Skeletal muscle satellite cell (primary cell): ENCODE data around the gene GOLPH3L.

ENCODE experiments used
- H3K27me3 ChIP-seq: 2 replicates; pipeline ENCODE4 v1.7.0; 2013; ENCODE audit warnings: low read length; ENCODE audit not compliant: control insufficient read depth, insufficient read depth
- H3K36me3 ChIP-seq: 2 replicates; pipeline ENCODE4 v1.7.0; 2013; ENCODE audit warnings: mild to moderate bottlenecking, control low read depth, low read length; ENCODE audit not compliant: insufficient read depth
- H3K4me1 ChIP-seq: 2 replicates; pipeline ENCODE4 v1.7.0; 2013; ENCODE audit warnings: low read length; ENCODE audit not compliant: control insufficient read depth, insufficient read depth
- H3K4me2 ChIP-seq: 2 replicates; pipeline ENCODE4 v1.7.0; 2013; ENCODE audit warnings: mild to moderate bottlenecking, low read length
- H3K4me3 ChIP-seq: 2 replicates; pipeline ENCODE4 v1.7.0; 2013; ENCODE audit warnings: low read length
- H3K9ac ChIP-seq: 2 replicates; pipeline ENCODE4 v1.7.0; 2013; ENCODE audit warnings: mild to moderate bottlenecking, low read depth, low read length, moderate library complexity
- H3K9me3 ChIP-seq: replicated peaks from 2 replicates; pipeline ENCODE4 v1.7.0; 2013; ENCODE audit warnings: mild to moderate bottlenecking, control low read depth, low read length

Gene GOLPH3L

DNA sequence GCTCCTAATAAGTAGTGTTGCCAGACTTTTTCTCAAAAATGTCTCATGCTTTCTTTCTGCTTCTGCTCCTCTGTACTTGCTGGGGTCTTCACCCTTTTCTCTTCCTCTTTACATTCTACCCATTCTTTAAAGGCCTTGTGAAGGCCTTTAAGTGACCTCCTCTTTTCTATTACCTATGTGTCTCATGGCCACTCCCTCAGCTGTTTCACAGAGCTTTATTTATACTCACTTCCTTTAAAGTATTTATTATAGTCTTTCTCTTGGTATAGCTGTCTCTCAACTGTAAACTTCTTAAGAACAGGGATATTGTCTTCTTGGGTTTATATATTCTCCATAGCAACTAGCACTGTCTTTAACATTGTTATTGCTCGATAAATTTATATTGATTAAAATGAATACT, 792 bp downstream of the GOLPH3L start:
- H3K4me2 ChIP-seq: peak overlapping the region; percentile 83
- no peaks in the 10 kb centered on the region for H3K9me3 ChIP-seq
- H3K4me3 ChIP-seq: peak overlapping the region; percentile 93
- H3K27me3 ChIP-seq: peaks cover 2% of the 10 kb centered on the region
- no peaks in the 10 kb centered on the region for H3K4me1 ChIP-seq
- H3K36me3 ChIP-seq: peaks cover 13% of the 10 kb centered on the region
- peak overlapping the region; percentile 45 for H3K9ac ChIP-seq

DNA sequence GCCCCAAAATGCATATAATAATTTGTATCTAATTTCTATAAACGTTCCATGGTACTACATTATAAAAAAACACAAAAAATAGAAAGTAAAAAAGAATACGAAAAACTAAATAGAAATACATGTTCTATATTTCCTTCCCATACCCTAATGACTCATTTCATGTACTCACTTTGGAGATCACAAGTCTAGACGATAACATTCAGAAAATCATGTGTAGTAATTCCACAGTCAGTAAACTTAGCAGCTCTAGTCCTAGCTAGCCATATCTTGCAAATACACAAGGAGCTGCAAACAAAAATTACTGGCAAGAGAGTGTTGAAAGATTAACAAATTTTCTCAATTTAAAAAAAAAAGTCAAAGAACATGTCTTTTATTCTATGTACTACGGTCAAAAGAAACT, 1.4 kb downstream of the GOLPH3L start:
- H3K9ac ChIP-seq: no peak overlapping the region
- no peaks in the 10 kb centered on the region for H3K4me1 ChIP-seq
- no peak overlapping the region for H3K4me3 ChIP-seq
- peak overlapping the region; percentile 56 for H3K4me2 ChIP-seq
- H3K36me3 ChIP-seq: peaks cover 17% of the 10 kb centered on the region
- H3K9me3 ChIP-seq: no peaks in the 10 kb centered on the region
- H3K27me3 ChIP-seq: no peaks in the 10 kb centered on the region

DNA sequence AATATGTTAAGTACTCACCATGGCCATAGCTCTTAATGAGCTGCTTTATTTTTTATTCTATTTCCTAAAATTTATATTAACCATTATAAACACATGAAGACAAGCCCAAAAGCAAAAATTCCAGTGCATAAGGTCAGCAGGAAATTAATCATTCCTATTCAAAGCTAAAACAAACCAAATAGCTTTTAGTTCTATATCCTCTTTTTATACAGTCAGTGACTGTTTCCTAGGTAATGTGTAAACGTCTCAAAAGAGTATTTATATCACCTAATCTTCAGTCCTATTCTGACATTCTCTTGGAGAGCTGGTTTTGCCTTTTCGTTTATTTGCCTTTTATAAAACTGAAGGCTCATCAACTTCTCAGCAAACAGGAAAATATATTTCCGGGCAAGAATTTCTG, 4.2 kb downstream of the GOLPH3L start:
- Histone ChIP-seq H3K4me2 (no peak overlapping the region), H3K36me3 (peaks cover 26% of the 10 kb centered on the region), H3K27me3 (no peaks in the 10 kb centered on the region), H3K4me3 (no peak overlapping the region), H3K4me1 (peaks cover 9% of the 10 kb centered on the region), H3K9me3 (no peaks in the 10 kb centered on the region), H3K9ac (no peak overlapping the region)

DNA sequence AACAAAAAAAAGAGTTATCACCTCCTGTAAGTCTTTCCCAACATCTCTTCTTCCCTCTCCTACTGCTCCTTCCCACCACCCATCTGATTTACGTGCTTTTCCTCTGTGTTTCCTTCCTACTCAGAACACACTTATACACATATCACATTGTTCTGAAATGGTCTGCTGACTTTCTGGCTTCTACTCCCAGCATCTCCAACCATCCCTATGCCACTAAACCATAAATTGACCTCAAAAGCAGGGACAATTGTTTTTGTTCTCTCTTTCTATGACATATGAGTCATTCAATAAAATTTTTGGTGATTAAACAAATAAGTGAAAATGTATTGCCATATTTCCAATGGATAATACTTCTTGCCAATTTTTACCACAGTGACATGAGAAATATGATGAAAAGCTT, 8.2 kb downstream of the GOLPH3L start:
- no peak overlapping the region for H3K4me2 ChIP-seq
- H3K9me3 ChIP-seq: no peaks in the 10 kb centered on the region
- peaks cover 25% of the 10 kb centered on the region for H3K36me3 ChIP-seq
- H3K4me1 ChIP-seq: peaks cover 9% of the 10 kb centered on the region
- H3K4me3 ChIP-seq: no peak overlapping the region
- no peaks in the 10 kb centered on the region for H3K27me3 ChIP-seq
- no peak overlapping the region for H3K9ac ChIP-seq

DNA sequence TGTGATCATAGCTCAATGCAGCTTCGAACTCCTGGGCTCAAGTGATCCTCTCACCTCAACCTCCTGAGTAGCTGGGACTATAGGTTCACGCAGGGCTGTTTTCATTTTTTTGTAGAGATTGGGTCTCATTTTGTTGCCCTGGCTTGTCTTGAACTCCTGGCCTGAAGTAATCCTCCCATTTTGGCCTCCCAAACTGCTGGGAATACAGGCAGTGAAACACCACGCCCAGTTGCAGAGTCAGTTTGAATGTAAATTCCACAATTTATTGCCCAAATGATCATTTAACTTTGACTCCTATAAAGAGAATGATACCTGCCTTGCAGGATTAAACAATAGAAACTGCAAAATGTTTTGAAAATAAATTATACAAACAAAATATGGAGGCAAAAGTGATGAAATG, 10.7 kb downstream of the GOLPH3L start:
- H3K27me3 ChIP-seq: no peaks in the 10 kb centered on the region
- H3K36me3 ChIP-seq: peaks cover 19% of the 10 kb centered on the region
- H3K4me1 ChIP-seq: peaks cover 9% of the 10 kb centered on the region
- H3K9ac ChIP-seq: no peak overlapping the region
- no peak overlapping the region for H3K4me2 ChIP-seq
- no peak overlapping the region for H3K4me3 ChIP-seq
- H3K9me3 ChIP-seq: no peaks in the 10 kb centered on the region

DNA sequence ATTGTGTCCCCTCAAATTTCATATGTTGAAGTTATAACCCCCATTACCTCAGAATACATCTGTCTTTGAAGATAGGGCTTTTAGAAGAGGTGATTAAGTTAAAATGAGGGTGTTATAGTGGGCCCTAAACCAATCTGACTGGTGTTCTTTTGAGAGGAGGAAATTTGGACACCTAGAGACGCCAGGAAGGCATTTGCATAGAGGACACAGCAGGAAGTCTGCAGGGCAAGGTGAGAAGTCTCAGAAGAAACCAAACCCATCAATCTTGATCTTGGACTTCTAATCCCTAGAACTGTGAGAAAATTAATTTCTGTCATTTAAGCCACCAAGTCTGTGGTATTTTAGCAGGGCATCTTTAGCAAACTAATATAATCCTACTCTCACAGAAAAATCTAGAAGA, 13.0 kb downstream of the GOLPH3L start:
- H3K27me3 ChIP-seq: no peaks in the 10 kb centered on the region
- no peak overlapping the region for H3K4me3 ChIP-seq
- H3K9ac ChIP-seq: no peak overlapping the region
- H3K9me3 ChIP-seq: no peaks in the 10 kb centered on the region
- peaks cover 4% of the 10 kb centered on the region for H3K4me1 ChIP-seq
- H3K4me2 ChIP-seq: no peak overlapping the region
- peaks cover 12% of the 10 kb centered on the region for H3K36me3 ChIP-seq

DNA sequence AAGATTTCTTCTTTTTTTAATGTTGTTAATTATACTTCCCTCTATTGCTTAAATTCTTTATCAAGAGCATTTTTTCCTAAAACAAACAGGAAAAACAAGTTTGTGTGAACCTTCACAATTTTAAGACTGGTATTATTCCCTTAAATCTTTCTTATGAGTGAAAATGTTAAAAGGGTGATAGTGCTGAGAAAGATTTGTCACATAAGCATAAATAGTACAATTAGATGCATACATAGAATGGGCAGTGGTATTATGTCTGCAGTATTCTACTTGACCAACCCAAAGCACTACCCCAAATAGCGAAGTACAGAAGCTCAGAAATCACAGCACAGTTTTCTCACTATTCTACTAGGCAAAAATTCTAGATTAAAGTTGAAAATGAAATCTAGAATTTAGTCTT, 18.0 kb downstream of the GOLPH3L start:
- Histone ChIP-seq H3K9me3 (no peaks in the 10 kb centered on the region), H3K4me1 (no peaks in the 10 kb centered on the region), H3K4me2 (no peak overlapping the region), H3K36me3 (peaks cover 2% of the 10 kb centered on the region), H3K27me3 (no peaks in the 10 kb centered on the region), H3K9ac (no peak overlapping the region), H3K4me3 (no peak overlapping the region)

DNA sequence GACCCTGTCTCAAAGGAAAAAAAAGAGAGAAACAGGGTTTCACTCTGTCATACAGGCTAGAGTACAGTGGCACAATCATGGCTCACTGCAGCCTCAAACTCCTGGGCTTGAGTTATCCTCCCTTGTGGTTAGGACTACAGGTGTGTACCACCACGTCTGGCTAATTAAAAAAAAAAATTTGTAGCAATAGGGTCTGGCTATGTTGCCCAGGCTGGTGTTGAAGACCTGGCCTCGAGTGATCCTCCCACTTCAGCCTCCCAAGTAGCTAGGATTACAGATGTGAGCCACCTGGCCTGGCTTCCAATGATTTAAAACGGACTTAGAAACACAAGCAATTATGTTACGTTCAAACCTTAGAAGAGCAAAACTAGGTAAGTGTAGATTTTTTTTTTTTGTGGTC, 22.1 kb downstream of the GOLPH3L start:
- H3K4me1 ChIP-seq: no peaks in the 10 kb centered on the region
- no peak overlapping the region for H3K4me2 ChIP-seq
- no peak overlapping the region for H3K4me3 ChIP-seq
- peaks cover 2% of the 10 kb centered on the region for H3K36me3 ChIP-seq
- H3K9ac ChIP-seq: no peak overlapping the region
- H3K9me3 ChIP-seq: no peaks in the 10 kb centered on the region
- H3K27me3 ChIP-seq: no peaks in the 10 kb centered on the region

DNA sequence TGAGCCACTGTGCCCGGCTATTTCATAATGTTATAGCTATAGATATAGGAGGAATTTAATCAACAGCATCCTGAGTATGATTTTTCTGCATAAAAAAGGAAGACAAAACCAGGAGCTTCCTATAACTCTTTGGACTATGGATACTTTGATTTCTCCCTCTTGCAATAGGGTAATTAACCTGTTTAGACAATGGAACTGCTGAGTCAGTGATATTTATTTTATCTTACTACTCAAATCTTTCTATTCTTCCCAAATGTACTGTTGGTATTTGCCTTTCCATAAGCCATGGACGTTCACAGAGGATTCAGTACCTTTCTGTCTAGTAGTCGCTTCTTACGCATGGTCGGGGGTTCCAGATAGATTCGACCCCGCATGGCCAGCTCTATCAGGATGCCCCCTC, 33.6 kb downstream of the GOLPH3L start:
- Histone ChIP-seq H3K9ac (no peak overlapping the region), H3K4me2 (no peak overlapping the region), H3K36me3 (peaks cover 11% of the 10 kb centered on the region), H3K27me3 (no peaks in the 10 kb centered on the region), H3K9me3 (no peaks in the 10 kb centered on the region), H3K4me3 (no peak overlapping the region), H3K4me1 (peaks cover 7% of the 10 kb centered on the region)

DNA sequence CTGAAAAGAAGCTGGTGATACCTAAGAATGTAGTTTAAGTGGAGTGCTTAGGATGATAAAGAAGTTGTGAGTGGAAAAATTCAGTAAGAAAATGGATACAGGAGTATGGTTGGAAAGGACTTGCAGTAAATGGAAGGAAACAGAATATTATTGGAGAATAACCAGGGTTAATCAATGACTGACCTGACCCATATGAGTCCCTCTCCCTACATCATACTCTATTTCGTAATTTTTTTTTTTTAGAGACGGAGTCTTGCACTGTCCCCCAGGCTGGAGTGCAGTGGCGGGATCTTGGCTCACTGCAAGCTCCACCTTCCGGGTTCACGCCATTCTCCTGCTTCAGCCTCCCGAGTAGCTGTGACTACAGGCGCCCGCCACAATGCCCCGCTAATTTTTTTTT, 34.1 kb downstream of the GOLPH3L start:
- Histone ChIP-seq H3K4me3 (no peak overlapping the region), H3K4me2 (no peak overlapping the region), H3K27me3 (no peaks in the 10 kb centered on the region), H3K4me1 (peaks cover 7% of the 10 kb centered on the region), H3K9me3 (no peaks in the 10 kb centered on the region), H3K9ac (no peak overlapping the region), H3K36me3 (peaks cover 11% of the 10 kb centered on the region)

DNA sequence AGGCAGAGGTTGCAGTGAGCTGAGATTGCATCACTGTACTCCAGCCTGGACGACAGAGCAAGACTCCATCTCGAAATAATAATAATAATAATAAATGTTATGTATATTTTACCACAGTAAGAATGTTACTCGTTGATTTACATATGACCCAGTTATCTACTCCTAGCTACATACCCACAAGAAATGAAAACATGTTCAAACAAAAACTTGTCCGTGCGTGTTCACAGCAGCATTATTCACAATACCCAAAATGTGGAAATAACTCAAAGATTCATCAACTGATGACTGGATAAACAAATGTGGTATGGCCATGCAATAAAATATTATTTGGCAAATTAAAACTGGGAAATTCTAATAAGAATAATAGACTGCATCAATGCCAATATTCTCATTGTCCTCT, 35.8 kb downstream of the GOLPH3L start:
- no peaks in the 10 kb centered on the region for H3K4me1 ChIP-seq
- peaks cover 11% of the 10 kb centered on the region for H3K36me3 ChIP-seq
- H3K4me3 ChIP-seq: no peak overlapping the region
- H3K27me3 ChIP-seq: no peaks in the 10 kb centered on the region
- H3K9me3 ChIP-seq: no peaks in the 10 kb centered on the region
- H3K9ac ChIP-seq: no peak overlapping the region
- no peak overlapping the region for H3K4me2 ChIP-seq

DNA sequence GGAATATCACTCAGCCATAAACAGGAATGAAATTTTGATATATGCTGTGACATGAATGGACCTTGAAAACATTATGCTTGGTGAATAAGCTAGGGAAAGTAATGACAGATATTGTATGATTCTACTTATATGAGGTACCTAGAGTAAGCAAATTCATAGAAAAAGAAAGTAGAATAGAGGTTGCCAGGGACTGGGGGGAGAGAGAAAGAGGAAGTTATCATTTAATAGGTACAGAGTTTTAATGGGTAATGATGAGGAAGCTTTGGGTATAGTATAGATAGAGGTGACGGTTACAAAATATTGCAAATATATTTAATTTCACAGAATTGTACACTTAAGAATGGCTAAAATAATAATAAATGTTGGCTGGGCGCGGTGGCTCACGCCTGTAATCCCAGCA, 36.4 kb downstream of the GOLPH3L start:
- Histone ChIP-seq H3K9ac (no peak overlapping the region), H3K36me3 (peaks cover 11% of the 10 kb centered on the region), H3K4me2 (no peak overlapping the region), H3K27me3 (no peaks in the 10 kb centered on the region), H3K4me1 (no peaks in the 10 kb centered on the region), H3K4me3 (no peak overlapping the region), H3K9me3 (no peaks in the 10 kb centered on the region)
